ENCODE data around the gene TMEM239.

DNA sequence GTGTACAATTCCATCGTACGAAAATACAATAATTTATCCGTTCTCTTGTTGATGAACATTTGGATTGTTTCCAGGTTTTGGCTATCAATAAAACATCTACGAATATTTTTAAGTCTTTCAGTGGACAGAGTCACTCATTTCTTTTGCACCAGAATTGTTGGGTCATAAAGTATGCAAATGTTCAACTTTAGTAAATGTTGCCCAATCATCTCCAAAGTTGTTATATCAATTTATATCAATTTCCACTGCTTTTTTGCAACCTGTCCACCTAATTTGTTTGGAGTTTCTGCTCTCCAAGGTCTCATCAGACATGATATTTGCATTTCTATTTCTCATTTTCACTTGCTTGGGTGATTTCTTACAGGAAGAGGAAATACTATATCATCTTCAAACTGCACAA, 10.5 kb downstream of the TMEM239 start:
- TF ChIP-seq, protein P1, sequence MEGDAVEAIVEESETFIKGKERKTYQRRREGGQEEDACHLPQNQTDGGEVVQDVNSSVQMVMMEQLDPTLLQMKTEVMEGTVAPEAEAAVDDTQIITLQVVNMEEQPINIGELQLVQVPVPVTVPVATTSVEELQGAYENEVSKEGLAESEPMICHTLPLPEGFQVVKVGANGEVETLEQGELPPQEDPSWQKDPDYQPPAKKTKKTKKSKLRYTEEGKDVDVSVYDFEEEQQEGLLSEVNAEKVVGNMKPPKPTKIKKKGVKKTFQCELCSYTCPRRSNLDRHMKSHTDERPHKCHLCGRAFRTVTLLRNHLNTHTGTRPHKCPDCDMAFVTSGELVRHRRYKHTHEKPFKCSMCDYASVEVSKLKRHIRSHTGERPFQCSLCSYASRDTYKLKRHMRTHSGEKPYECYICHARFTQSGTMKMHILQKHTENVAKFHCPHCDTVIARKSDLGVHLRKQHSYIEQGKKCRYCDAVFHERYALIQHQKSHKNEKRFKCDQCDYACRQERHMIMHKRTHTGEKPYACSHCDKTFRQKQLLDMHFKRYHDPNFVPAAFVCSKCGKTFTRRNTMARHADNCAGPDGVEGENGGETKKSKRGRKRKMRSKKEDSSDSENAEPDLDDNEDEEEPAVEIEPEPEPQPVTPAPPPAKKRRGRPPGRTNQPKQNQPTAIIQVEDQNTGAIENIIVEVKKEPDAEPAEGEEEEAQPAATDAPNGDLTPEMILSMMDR (optimal IDR thresholded peaks at IDR 0.05 in 1 of 3, IDR thresholded peaks at IDR 0.05 in 1 of 3, conservative IDR thresholded peaks at IDR 0.05 in 1 of 3; ENCODE audit: extremely low read depth in 1 of 3, insufficient read depth in 2 of 3, low read length in 3 of 3), result no peak
- TF ChIP-seq EZH2 (IDR thresholded peaks at IDR 0.05; ENCODE audit: low read length), result no peak

Measured in keratinocyte (primary cell).